ENCODE measurements around the gene CCR1.
A peak's percentile ranks its signal among the peaks of the same experiment; 100 is the strongest.

Gene CCR1

DNA sequence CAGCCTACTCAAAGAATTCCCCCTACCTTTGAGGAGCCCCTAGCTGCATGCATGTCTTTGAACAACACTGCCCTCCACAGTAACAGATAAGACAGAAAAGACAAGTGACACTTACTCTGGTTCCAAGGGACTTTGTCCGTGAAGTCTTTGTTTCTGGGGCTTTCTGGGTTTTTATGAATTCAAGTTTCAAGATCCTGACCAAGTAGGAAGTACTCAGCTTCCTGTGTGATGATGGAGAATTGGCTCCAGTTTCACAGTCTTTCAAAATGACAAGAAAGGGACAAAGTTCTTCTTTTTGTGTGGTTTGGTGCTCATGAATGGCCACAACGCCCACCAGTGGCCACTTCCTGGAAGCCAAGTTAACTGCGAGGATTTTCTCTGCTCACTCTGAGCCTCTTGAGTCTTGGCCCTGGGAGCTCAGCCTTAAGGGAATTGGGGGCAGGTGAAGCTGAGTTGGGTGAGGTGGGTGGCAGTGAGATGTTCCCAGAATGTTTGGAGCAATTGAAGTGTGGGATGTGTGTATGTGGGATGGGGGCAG lies at the start of gene CCR1:
CCR1 (minus strand) TSS at position 147 of the 538 bp plus-strand sequence. CDS start 4,000 bp downstream, outside the sequence.
- H3K4me3 ChIP-seq (ENCODE audit: low read depth, low read length) = peak within 1 kb of the TSS; percentile 24; the same call in 1 of the 2 replicates
- TF ChIP-seq, protein P1, sequence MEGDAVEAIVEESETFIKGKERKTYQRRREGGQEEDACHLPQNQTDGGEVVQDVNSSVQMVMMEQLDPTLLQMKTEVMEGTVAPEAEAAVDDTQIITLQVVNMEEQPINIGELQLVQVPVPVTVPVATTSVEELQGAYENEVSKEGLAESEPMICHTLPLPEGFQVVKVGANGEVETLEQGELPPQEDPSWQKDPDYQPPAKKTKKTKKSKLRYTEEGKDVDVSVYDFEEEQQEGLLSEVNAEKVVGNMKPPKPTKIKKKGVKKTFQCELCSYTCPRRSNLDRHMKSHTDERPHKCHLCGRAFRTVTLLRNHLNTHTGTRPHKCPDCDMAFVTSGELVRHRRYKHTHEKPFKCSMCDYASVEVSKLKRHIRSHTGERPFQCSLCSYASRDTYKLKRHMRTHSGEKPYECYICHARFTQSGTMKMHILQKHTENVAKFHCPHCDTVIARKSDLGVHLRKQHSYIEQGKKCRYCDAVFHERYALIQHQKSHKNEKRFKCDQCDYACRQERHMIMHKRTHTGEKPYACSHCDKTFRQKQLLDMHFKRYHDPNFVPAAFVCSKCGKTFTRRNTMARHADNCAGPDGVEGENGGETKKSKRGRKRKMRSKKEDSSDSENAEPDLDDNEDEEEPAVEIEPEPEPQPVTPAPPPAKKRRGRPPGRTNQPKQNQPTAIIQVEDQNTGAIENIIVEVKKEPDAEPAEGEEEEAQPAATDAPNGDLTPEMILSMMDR (IDR thresholded peaks at IDR 0.05; ENCODE audit: low read depth, low read length, missing control alignments) = peak; percentile 81
- DNase-seq (ENCODE audit: low read depth) = peak; percentile 77

DNA sequence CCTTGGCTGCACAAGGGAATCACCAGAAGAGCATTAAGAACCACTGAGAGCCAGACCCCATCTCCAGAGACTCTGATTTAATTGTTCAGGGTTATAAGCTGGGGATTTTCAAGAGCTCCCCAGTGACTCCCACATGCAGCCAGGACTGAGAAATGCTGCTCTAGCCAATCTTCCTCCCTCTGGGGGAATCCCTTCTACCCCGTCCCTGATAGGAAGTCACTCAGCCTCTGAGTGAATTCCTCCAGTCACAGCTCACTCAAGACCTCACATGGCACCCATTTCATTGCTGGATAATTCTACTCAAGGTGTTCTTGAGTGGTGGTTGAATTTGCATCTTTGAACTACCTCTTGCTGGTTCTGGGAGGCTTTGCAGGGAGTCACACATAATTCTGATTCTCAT lies 44.9 kb upstream of the CCR1 start:
- TF ChIP-seq, protein P1 (IDR thresholded peaks at IDR 0.05; ENCODE audit: low read depth, low read length, missing control alignments) = no peak
- DNase-seq (ENCODE audit: low read depth) = no peak
- no peak overlapping the region for H3K4me3 ChIP-seq (ENCODE audit: low read depth, low read length)

DNA sequence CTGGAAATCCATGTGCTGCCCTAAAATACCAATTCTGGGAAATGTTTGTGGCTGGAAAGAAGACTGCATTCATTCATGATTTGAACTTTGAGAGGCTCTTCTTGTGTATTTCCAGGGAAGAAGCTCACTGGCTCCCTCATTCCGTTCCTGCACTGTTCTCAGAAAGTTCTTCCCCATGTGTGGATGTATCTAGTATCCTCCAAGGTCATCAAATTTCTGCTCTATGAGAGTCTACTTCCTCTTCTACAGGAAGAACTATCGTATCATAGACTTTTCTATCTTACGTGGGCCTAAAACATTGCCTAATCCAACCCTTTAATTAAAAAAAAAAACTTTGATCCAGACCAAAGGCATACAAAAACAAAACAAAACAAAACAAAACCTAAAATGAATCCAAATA lies 37.0 kb upstream of the CCR1 start:
- TF ChIP-seq, protein P1 (IDR thresholded peaks at IDR 0.05; ENCODE audit: low read depth, low read length, missing control alignments) = no peak

DNA sequence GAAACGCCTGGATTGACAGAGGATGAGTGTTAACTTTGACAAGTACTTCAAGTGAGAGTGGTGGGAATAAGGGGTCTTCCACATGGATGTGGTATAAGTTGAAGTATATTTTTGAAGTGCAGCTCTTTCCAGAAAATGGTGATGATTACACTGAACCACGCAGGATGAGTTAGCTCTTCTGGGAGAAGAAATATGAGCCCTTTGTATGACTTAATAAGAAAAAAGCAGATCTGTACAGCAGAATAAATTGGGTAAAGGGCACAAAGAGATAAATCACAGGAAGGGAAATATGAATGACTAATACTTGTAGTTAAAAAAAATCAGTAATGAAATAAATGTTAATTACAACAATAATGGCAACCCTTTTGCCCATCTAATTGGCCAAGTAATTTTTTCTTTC lies 35.4 kb upstream of the CCR1 start:
- no peak overlapping the region for H3K4me3 ChIP-seq (ENCODE audit: low read depth, low read length)
- TF ChIP-seq, protein P1 (IDR thresholded peaks at IDR 0.05; ENCODE audit: low read depth, low read length, missing control alignments) = no peak
- DNase-seq (ENCODE audit: low read depth) = no peak

More for the DNA sequence above, 37.0 kb upstream of the CCR1 start:
- DNase-seq (ENCODE audit: low read depth) = no peak
- no peak overlapping the region for H3K4me3 ChIP-seq (ENCODE audit: low read depth, low read length)

DNA sequence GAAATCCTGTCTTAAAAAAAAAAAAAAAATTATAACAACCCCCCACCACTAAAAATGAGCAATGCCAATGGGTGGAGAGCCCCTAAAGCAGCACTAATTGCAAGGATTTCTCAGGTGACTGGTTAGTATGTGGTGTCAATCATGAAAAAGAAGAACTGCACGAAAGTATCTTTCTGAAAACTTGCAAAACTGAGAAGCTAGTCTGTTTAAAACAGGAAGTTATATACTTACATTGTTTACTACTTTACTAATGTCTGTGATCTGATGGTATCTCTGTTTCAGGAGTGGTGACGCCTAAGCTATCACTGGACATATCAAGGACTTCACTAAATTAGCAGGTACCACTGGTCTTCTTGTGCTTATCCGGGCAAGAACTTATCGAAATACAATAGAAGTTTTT lies 34.0 kb upstream of the CCR1 start, which contains the start of gene CCR3:
CCR3 (plus strand) TSS at position 341 of the 400 bp plus-strand sequence. CDS start 22,699 bp downstream, outside the sequence.
- H3K4me3 ChIP-seq (ENCODE audit: low read depth, low read length) = no peak within 1 kb of the TSS
- TF ChIP-seq, protein P1 (IDR thresholded peaks at IDR 0.05; ENCODE audit: low read depth, low read length, missing control alignments) = no peak
- no peak for DNase-seq (ENCODE audit: low read depth)

DNA sequence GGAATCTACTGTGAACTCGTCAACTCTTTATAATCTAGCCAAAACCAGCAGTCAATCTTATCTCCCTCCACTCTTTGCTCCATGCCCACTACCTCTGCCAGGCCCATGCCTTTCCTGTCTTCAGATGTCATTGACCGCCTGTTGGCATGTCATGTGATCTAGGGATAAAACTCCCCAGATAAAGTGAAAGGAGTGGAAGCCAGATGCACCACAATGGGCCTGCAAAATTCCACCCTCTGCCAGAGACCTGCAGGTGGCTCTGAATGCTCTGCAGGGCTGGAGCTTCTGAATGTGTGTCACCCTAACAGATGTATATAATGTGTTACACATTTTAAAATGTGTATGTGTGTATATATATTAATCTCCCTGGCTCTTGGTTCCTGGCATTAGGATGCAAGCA lies 31.8 kb upstream of the CCR1 start:
- TF ChIP-seq, protein P1 (IDR thresholded peaks at IDR 0.05; ENCODE audit: low read depth, low read length, missing control alignments) = no peak

More for the DNA sequence above, 31.8 kb upstream of the CCR1 start:
- DNase-seq (ENCODE audit: low read depth) = no peak
- no peak overlapping the region for H3K4me3 ChIP-seq (ENCODE audit: low read depth, low read length)

All from GM12864 (cell line).